IPS-18c (cell line): Measurements from ENCODE around the gene KREMEN1.
"Not testable (repeated sequence)": the region's sequence is repeated elsewhere in the genome, so short reads cannot be mapped to it uniquely, and the experiment has no call there.

Experiments used
- H3K4me3 ChIP-seq: 2 replicates; pipeline ENCODE4 v1.7.0; 2013; ENCODE audit warnings: low read depth, mild to moderate bottlenecking, low read length, moderate library complexity; ENCODE audit not compliant: insufficient read depth
- H3K9me3 ChIP-seq: one replicate; pipeline ENCODE4 v1.6.1; 2013; ENCODE audit warnings: mild to moderate bottlenecking, low read length, moderate library complexity; ENCODE audit not compliant: control insufficient read depth, insufficient read depth

KREMEN1 gene

DNA sequence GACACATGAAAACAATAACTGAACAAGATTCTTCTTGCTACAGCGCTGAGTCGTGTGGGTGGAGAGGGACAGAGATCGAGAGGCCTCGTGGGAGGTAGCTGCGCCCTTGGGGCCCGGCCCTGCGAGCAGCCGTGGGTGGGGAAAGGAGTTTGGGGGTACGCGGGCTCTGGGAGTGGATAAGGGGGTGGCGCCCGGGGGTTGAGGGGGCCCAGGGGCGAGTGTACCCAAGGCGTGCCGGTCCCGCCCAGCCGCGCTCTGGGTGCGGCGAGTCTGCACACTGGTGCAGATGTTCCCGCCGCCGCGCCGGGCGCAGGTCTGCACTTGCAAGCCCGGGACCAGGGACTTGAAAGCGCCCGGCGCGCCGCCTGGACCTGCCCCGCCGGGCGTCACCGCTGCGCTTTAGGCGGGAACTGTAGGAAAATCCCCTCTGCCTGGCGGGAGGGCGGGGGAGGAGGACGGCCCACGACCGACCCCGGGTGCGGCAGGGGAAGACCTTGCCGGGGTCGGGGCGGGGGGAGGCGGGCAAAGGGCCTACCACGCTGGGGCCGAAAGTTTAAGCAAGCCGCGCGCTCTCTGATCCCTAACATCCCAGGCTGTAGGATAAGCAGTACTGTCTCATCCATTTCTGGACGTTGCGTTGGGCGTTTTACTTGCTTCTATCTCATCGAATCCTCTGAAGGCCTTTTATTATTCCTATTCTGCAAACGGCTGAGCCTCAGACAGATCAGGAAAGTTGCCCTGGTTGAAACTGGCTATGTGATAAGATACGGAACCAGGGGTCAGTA lies 1.4 kb upstream of the KREMEN1 start:
- H3K4me3 ChIP-seq: peak overlapping the region; percentile 28; the same call in 1 of the 2 replicates
- no peaks in the 10 kb centered on the region for H3K9me3 ChIP-seq

DNA sequence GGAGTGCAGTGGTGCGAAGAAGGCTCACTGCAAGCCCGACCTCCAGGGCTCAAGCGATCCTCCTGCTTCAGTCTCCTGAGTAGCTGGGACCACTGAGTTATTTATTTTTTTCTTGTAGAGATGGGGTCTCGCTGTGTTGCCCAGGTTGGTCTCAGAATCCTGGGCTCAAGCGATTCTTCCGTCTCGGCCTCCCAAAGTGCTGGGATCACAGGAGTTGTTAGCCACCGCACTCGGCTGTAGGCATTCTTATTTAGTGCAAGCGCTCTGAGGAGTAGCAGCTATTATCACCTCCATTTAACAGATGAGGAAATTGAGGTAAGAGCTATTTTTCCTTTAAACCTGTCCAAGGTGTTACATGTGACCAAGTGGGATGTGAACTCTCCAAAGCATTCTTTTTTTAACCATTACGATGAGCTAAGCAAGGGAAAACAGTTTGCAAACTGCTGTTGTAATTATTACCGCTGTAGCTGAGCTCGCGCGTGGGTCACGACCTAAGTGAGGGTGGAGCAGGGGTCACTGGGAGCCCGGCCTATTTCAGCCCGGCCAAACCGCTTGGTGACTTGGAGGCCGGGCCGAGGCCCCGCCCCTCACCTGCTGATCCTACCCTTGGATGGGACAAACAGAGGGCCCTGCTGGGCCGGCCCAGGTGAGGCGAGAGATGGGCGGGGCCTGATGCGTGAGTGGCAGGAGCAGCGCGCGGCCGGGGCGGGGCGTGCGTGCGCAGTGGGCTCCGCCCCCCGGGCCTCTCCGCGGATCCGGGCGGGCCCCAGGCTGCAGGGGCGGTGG lies 449 bp upstream of the KREMEN1 start:
- Histone ChIP-seq H3K9me3 (no peaks in the 10 kb centered on the region), H3K4me3 (no peak overlapping the region; the same call in 1 of the 2 replicates)

DNA sequence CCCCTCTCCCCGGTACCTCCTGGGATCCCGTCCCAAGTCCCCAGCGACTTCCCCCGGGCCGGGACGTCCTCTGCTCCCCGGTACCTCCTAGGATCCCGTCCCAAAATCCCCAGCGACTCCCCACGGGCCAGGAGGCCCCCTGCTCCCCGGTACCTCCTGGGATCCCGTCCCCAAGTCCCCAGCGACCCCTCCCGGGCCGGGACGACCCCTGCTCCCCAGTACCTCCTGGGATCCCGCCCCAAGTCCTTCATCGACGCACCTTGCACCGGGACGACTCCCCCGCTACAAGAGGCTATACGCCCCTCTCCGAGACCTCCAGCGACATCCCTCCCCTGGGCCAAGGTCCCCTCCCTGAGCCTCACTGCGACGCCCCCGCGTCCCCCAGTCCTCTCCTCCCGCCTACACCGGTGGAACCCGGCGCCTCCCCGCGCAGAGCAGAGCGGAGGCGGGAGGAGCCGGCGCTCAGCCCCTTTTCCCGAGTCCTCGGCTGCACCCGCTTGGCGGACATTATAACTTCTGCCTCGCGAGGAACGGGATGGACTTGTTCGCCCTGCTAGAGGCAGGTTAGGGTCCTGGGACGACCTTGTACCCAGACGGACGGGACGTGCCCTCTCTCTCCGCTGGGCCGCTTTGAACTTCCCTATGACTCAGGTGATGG lies 912 bp downstream of the KREMEN1 start:
- H3K4me3 ChIP-seq: peak overlapping the region; percentile 77

DNA sequence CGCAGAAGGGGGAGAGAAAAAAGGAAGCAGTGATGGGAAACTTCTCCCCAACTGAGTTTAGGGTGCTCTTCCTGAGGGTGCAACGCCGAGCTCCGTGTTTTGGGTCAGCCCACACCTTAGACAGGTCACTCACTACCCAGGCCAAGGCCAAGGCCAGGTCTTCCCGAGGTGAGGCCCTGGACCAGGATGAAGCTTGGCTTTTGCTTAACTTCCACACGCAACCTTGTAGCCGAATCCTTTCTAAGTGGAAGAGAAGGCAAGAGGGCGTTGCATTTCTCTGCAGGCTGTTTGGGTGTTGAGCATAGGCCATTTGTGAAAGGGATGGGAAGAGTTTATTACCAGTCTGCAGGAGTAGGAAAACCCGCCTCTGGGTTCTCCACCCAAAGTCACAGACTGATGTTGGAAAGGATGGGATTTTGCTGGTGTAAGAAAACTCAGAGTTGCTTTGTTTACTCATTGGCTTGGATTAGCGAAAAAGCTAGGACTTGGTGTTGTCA lies 1.5 kb downstream of the KREMEN1 start:
- H3K9me3 ChIP-seq: no peaks in the 10 kb centered on the region
- H3K4me3 ChIP-seq: peak overlapping the region; percentile 77

More for the DNA sequence above, 912 bp downstream of the KREMEN1 start:
- H3K9me3 ChIP-seq: no peaks in the 10 kb centered on the region

DNA sequence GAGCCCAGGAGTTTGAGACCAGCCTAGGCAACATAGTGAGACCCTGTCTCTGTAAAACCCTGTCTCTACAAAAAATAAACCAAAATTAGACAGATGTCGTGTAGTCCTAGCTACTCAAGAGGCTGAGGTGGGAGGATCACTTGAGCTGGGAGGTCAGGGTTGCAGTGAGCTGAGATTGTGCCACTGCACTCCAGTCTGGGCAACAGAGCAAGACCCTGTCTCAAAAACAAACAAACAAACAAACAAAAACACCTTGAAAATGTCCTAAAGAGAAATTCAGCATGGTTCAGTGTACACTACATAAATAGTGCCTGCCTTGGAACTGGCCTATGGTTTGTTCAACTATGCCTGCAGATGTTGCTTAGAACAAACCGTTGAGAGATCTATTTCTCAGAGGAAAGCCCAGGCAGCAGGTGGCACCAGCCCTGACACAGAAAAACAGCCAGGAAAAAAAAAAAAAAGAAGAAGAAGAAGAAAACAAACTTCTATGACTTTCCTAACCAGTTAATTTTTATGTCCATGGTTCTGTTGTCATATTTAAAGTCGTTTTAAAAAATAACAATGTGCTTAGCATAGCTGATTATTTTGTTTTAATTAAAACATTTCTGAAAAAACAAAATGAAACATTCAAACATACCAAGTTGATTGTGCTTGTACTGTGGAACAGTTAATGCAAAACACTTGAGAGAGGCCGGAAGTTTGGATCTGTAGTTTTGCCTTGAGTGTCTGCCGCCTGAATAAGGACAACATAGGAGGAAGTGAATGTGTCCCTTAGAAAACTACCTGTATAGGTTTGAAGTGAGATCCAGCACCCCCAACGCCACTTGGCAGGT lies 5.4 kb downstream of the KREMEN1 start:
- Histone ChIP-seq H3K4me3 (no peak overlapping the region; the same call in 1 of the 2 replicates), H3K9me3 (no peaks in the 10 kb centered on the region)

DNA sequence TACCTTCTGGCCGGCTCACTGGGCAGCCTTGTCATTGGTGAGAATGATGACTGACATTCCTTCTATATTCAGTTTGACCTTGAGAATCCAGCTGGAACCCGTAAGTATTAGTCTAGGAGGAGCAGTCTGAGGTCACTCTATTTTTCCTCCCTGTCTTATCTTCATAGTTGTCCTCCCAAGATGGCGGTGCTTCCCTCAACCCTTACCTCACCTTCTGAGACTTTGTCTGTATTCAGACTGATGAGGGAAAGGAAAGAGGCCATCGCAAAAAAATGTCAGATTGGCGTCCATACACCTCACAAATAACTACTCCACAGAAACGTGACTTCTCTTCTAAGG lies 6.0 kb downstream of the KREMEN1 start:
- no peak overlapping the region; the same call in 1 of the 2 replicates for H3K4me3 ChIP-seq
- H3K9me3 ChIP-seq: no peaks in the 10 kb centered on the region

DNA sequence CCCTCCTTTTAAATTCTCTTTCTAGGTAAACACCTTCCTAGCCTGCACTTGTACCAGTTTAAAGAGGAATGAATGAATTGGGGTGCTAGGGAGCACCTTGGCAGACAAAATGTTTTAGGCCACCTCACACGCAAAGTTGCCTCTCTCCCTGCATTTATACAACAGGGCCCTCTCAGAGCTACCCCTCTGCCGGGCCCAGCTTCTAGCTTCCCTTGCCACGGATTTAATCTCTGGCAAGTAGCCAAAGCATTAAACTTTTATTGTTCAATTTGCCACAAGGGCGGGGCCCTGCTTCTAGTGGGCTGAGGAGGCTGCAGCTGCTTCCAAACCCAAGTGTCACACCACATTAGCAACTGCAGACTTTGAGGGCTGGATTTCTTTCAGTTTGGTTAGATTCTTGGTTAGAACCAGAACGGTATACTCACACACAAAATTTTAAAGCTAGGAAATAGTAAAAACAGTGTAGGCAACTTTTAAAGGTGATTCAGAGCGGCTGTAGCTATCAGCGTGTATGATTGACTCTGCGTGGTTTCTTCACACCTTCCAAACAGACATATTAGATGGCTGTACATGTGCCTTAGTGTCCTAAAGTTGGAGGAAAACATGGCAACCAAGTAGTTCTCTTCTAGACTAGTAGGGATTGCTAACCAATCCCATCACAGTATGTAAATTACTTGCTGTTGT lies 6.5 kb downstream of the KREMEN1 start:
- Histone ChIP-seq H3K4me3 (no peak overlapping the region), H3K9me3 (no peaks in the 10 kb centered on the region)

DNA sequence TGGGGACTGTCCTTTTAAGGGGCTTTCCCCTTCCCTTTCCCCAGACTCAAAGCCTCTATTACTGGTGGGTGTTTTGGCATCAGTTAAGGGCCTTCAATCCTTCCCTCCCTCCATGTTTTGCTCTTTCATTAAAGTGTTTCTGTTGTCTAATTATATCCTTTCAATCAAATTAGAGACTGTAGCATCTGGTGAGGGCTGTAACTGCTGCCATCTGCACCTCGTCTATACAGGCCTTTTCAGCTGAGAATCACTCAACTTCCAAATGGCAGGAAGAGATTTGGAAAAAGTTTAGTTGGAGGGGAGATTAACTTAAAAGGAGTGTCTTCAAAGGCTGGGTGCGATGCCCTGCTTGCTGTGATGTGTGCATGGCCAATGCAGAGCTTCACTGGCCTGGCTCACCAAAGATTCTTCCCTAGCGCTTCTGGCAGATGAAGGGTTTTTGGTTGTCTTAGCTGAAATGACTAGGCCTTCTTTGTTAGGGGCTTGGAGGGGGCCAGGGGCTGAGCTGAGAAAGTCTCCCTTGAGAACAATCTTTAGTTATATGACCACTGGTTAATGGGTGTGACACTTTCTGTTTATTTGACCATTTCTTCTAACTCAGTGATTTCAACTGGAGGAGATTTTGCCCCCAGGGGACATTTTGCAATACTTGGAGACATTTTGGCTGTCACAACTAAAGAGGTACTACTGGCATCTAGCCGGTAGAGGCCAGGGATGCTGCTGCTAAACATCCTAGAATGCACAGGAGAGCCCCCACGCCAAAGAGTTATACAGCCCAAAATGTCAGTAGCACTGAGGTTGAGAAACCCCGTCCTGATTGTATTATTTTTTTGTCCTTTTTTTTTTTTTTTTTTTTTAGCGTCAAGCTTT lies 7.5 kb downstream of the KREMEN1 start:
- no peak overlapping the region for H3K4me3 ChIP-seq
- H3K9me3 ChIP-seq: no peaks in the 10 kb centered on the region

DNA sequence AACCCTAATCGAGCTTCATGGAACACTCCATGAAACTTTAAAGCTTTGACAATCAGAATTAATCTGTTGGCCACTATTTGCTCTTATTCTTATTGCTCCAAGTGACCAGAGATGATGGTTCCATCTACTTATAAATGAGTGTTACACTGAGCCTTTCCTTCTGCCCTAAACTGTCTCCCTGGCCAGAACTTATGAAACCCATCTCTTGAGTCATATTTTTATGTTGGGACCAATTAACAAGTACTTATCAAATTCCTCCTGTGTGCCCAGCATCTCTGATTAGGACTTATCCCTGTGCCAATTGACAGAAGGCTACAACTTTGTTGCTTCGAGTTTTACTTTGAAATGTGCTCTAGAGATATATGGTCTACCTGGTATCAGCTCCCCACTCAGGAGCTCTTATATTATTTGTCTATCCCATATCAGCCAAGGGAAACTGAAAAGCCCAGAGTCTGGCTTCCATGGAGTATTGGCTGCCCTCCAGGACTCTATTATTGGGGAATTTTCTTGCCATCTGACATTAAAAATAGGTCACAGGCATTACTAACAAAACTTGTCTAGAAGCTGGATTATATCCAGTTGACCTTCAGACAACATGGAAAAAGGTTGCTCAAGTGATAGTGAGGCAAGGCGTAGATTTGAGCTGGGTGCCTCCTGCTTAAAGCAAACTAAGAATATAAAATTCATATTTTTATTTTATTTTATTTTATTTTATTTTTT lies 8.8 kb downstream of the KREMEN1 start:
- Histone ChIP-seq H3K4me3 (no peak overlapping the region), H3K9me3 (no peaks in the 10 kb centered on the region)

DNA sequence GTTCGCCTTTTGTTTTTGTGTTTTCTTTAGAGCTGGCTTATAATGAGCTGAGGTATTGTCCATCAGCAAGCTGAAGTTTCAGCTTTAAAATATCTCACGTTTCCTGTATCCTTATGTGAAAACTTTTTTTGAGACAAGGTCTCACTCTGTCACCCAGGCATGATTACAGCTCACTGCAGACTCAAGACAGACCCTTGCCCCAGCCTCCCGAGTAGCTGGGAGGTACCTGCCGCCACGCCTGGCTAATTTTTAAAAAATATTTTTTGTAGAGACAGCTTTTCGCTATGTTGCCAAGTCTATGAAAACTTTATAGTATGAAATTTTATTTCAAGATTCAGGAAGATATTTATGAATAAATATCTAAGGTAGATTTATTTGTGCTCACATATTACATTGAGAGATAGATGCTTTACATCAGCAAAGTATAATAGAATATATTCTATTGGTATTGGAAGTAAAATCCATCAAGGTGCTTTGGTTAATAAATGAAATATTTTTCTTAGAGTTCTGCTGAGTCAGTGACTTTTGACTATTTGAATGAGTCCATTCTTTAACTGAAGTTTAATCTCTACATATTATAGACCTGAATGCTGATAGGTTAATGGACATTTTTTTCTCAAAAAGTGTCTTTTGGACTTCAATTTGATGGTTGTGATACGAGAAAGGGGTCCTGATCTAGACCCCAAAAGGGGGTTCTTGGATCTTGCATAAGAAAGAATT lies 10.2 kb downstream of the KREMEN1 start:
- Histone ChIP-seq H3K9me3 (no peaks in the 10 kb centered on the region), H3K4me3 (no peak overlapping the region)

DNA sequence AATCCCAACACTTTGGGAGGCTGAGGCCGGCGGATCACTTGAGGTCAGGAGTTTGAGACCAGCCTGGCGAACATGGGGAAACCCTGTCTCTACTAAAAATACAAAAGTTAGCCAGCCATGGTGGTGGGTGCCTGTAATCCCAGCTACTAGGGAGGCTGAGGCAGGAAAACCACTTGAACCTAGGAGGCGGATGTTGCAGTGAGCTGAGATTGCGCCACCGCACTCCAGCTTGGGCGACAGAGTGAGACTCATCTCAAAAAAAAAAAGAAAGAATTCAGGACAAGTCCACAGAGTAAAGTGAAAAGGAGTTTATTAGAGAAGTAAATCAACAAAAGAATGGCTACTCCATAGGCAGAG lies 10.7 kb downstream of the KREMEN1 start:
- H3K9me3 ChIP-seq, H3K4me3 ChIP-seq: not testable (repeated sequence)

DNA sequence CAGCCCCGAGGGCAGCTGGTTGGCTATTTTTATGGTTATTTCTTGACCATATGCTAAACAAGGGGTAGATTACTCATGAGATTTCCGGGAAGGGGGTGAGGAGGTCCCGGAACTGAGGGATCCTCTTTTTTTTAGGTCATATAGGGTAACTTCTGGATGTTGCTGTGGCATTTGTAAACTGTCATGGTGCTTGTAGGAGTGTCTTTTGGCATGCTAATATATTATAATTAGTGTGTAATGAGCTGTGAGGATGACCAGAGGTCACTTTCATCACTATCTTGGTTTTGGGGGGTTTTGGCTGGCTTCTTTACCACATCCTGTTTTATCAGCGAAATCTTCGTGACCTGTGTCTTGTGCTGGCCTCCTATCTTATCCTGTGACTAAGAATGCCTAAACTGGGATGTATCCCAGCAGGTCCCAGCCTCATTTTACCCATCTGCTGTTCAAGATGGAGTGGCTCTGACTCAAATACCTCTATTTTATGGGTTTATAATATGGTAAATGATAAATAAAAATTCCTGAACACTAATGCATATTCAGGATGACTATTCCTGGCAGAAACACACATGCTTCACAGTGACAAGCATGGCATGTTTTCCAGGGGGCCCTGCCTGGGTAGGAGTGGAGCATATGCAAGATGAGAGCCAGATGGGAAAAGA lies 11.2 kb downstream of the KREMEN1 start:
- H3K9me3 ChIP-seq: no peaks in the 10 kb centered on the region
- no peak overlapping the region for H3K4me3 ChIP-seq

DNA sequence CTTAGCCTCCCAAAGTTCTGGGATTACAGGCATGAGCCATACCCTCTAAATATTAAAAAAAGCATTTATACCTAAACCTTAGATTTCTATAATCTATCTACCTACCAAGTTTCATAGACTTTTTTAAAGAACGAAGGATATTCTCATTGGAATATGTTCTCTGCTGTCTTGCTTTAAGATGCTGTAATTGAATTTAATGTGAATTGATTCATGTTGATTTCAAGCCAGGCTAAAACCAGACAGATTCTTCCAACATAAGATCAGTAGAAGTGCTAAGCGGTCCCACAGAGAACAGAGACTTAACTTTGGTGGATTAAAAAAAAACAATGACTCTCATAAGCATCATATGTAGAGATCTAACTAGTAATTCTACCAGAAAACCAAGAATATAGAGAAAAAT lies 14.2 kb downstream of the KREMEN1 start:
- no peak overlapping the region for H3K4me3 ChIP-seq
- no peaks in the 10 kb centered on the region for H3K9me3 ChIP-seq

DNA sequence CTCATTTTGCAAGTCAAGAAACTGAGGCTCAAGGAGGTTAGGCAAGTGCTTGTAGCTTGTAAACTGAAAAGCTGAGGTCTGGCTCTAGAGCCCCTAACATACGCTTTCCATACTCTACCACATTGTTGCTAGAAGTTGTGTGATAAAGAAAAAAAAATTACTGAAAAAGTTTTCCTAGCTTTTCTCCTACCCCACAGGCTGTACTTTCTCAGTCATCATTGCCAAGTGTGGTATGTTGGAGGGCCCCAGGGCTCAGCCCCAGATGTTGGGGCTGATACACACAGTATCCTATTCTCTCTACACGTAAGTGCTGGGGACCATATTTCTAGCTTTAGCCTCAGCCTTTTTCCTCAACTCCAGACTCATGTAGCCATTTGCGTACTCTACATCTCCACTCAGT lies 16.0 kb downstream of the KREMEN1 start:
- Histone ChIP-seq H3K9me3 (no peaks in the 10 kb centered on the region), H3K4me3 (no peak overlapping the region)
